Muscle layer of colon (tissue), 2 donors: ENCODE data around the gene OR1I1.

Source experiments
- H3K27ac ChIP-seq: one replicate; pipeline ENCODE4 v1.7.0; 2013; ENCODE audit warnings: low read depth, mild to moderate bottlenecking, low read length, moderate library complexity
- H3K27me3 ChIP-seq, 2 donors: one replicate each; pipeline ENCODE4 v1.7.0; 2013; ENCODE audit warnings: low read length in 2 of 2, mild to moderate bottlenecking in 2 of 2; ENCODE audit not compliant: insufficient read depth in 2 of 2, control insufficient read depth in 1 of 2
- H3K36me3 ChIP-seq: one replicate; pipeline ENCODE4 v1.7.0; 2013; ENCODE audit warnings: mild to moderate bottlenecking, low read length; ENCODE audit not compliant: insufficient read depth
- H3K4me1 ChIP-seq: one replicate; pipeline ENCODE4 v1.7.0; 2013; ENCODE audit warnings: mild to moderate bottlenecking, low read length; ENCODE audit not compliant: insufficient read depth
- H3K4me3 ChIP-seq, 2 donors: one replicate each; pipeline ENCODE4 v1.7.0; 2013; ENCODE audit warnings: low read length in 2 of 2, low read depth in 1 of 2, mild to moderate bottlenecking in 1 of 2, moderate library complexity in 1 of 2
- H3K9ac ChIP-seq: one replicate; pipeline ENCODE4 v1.7.0; 2013; ENCODE audit warnings: low read length
- H3K9me3 ChIP-seq: one replicate; pipeline ENCODE4 v1.7.0; 2013; ENCODE audit warnings: mild to moderate bottlenecking, low read length
- donor health status: abdominal sarcoma.
- donor health status: Adenocarcinoma of cecum.

The OR1I1 gene

DNA sequence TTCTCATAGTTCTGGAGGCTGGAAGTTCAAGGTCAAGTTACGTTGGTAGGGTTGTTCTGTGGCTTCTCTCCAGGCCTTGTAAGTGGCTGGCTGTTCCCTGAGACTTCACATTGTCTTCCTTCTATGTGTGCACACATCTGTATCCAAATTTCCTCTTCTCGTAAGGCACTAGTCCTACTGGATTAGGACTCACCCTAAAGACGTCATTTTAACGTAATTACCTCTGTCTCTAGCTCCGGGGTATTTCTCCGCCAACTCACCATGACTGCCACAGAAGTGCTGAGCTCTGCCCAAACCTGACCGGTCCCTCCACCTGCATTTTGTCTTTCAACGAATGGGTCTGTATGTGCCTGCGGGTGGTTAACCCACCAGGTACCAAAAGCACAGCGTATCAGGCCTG, 16.4 kb downstream of the OR1I1 start:
- H3K27me3 ChIP-seq, result no peaks in the 10 kb centered on the region
- no peak overlapping the region for H3K9ac ChIP-seq
- no peaks in the 10 kb centered on the region for H3K4me1 ChIP-seq
- H3K27ac ChIP-seq, result no peak overlapping the region
- no peak overlapping the region for H3K4me3 ChIP-seq
- H3K36me3 ChIP-seq, result no peaks in the 10 kb centered on the region
- no peaks in the 10 kb centered on the region for H3K9me3 ChIP-seq

- Histone ChIP-seq H3K4me1 (no peaks in the 10 kb centered on the region), H3K9me3 (no peaks in the 10 kb centered on the region), H3K4me3 (no peak overlapping the region), H3K9ac (no peak overlapping the region), H3K27ac (no peak overlapping the region), H3K36me3 (no peaks in the 10 kb centered on the region), H3K27me3 (no peaks in the 10 kb centered on the region)
Measured at GRCh38 chr19:15099017-15099582, 17.1 kb downstream of the OR1I1 start.

DNA sequence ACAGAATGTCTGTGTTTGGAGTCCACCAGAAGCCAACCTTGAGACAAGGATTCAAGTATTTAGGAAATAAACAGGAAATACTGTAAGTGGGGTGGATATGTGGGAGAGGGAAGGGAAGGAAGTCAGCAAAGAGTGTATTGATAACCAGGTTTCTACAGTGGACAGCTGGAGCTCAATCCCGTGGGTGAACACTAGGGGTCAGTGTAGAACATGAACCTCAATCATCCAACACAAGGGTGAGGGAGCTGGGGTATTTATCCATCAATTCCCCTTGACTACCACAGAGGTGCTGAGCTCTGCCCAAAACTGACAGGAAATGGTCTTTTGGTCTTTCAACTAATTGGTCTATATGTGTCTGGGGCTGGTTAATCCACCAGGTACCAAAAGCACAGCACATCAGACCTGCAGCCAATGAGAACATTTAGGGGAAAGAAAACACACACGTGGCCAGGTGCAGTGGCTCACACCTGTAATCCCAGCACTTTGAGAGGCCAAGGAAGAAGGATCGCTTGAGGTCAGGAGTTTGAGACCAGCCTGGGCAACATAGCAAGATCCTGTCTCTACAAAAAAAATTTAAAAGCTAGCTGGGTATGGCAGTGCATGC, 19.6 kb downstream of the OR1I1 start:
- Histone ChIP-seq H3K4me1 (peaks cover 3% of the 10 kb centered on the region), H3K27ac (no peak overlapping the region), H3K4me3 (no peak overlapping the region), H3K9me3 (no peaks in the 10 kb centered on the region), H3K27me3 (no peaks in the 10 kb centered on the region), H3K36me3 (no peaks in the 10 kb centered on the region), H3K9ac (no peak overlapping the region)

GRCh38 chr19:15104003-15104402, 22.0 kb downstream of the OR1I1 start:
- H3K4me1 ChIP-seq, result peaks cover 17% of the 10 kb centered on the region
- no peaks in the 10 kb centered on the region for H3K9me3 ChIP-seq
- H3K36me3 ChIP-seq, result no peaks in the 10 kb centered on the region
- no peaks in the 10 kb centered on the region for H3K27me3 ChIP-seq
- H3K27ac ChIP-seq, result no peak overlapping the region
- no peak overlapping the region for H3K4me3 ChIP-seq
- no peak overlapping the region for H3K9ac ChIP-seq

GRCh38 chr19:15104411-15104810, 22.4 kb downstream of the OR1I1 start:
- Histone ChIP-seq H3K9me3 (no peaks in the 10 kb centered on the region), H3K36me3 (no peaks in the 10 kb centered on the region), H3K4me3 (no peak overlapping the region), H3K9ac (no peak overlapping the region), H3K27ac (no peak overlapping the region), H3K27me3 (no peaks in the 10 kb centered on the region), H3K4me1 (peaks cover 17% of the 10 kb centered on the region)

- Histone ChIP-seq H3K36me3 (peaks cover 2% of the 10 kb centered on the region), H3K27me3 (no peaks in the 10 kb centered on the region), H3K9ac (no peak overlapping the region), H3K4me3 (no peak overlapping the region), H3K4me1 (peaks cover 17% of the 10 kb centered on the region), H3K27ac (no peak overlapping the region), H3K9me3 (no peaks in the 10 kb centered on the region)
Measured at GRCh38 chr19:15105044-15105443, 23.0 kb downstream of the OR1I1 start.

DNA sequence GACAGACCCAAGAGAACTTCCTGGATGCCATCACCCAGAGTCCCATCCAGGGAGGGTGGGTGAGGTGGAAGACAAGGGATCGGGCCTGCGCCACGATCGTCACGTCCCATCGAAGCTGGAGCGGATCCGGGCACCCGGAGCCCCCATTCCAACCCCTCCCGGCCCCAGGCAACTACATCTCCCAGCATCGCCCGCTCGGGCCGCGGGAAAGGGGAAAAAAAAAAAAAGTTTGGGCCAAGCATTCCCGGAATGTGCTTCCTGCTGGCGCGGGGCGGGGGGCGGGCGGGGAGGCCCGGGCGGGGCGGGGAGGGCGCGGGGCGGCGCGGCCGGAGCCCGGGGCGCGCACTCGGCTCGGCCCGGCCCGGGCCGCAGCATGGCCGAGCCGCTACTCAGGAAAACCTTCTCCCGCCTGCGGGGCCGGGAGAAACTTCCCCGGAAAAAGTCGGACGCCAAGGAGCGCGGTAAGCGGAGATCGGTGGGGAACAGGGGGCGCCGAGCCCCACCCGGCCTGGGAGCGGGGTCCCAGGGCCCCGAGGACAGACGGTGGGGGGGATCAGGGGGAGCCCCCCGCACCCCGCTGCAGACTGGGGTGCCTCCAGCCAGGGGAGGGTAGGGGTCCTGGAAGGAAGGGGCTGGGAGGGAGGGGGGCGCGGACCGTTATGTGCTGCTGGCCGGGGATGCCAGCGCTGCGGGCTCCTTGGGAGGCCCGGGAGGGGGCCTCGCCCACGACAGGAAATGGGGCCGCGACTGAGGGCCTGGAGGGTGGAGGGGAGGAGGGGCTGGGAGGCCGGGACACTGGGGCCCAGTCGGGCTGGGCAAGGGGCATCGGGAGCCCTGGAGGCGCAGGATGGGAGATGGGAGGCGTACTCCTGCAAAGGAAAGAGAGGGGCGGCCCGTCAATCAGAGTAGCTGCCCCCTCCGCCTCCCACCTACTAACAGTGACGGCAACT, 25.3 kb downstream of the OR1I1 start, which contains the start of gene SYDE1:
TSS of gene SYDE1 (plus strand) at position 341 of the 950 bp plus-strand sequence. CDS start at position 374, 33 bp downstream.
- Histone ChIP-seq H3K4me3 (peak within 1 kb of the TSS; percentile 66 to 79), H3K9ac (peak within 1 kb of the TSS; percentile 93), H3K27ac (peak within 1 kb of the TSS; percentile 92), H3K27me3 (no peaks in the 10 kb centered on the region), H3K36me3 (peaks cover 21% of the 10 kb centered on the region), H3K9me3 (no peaks in the 10 kb centered on the region), H3K4me1 (peaks cover 17% of the 10 kb centered on the region)

DNA sequence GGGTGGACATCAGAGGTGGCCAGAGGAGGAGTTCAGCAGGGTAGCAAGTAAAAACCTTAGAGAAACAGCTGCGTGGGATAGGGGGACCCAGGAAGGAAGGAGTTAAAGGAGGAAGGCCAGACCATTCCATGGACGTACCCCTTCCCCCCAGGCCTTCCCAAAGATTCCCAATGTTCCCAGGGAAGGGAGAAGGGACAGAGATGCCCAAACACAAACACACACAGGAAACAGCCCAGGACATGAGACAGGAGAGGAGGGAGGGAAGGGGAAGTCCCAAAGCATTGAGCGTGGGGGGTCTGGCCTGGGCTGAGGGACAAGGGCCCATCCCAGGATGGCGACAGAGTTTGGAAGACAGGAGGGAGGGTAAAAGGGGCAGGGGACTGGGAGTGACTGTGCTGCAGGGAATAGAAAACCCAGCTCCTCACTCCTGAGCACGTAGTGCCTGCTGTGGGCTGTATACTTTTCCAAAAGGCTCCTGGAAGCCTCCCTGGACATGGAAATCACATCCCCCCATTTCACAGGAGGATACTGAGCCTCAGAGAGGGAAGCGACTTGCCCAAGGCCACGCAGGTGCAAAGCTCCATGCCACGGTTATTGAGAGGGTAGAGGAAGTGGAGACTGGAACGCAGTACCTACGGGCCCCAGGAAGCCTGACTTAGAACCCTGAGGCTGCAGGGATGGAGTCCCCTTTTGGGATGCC, 26.3 kb downstream of the OR1I1 start:
- H3K9ac ChIP-seq, result peak overlapping the region; percentile 93
- peak overlapping the region; percentile 66 to 79 for H3K4me3 ChIP-seq
- H3K36me3 ChIP-seq, result peaks cover 26% of the 10 kb centered on the region
- H3K27ac ChIP-seq, result peak overlapping the region; percentile 92
- peaks cover 17% of the 10 kb centered on the region for H3K4me1 ChIP-seq
- H3K9me3 ChIP-seq, result no peaks in the 10 kb centered on the region
- no peaks in the 10 kb centered on the region for H3K27me3 ChIP-seq

- H3K9ac ChIP-seq, result peak overlapping the region; percentile 93
- H3K4me1 ChIP-seq, result peaks cover 17% of the 10 kb centered on the region
- peaks cover 34% of the 10 kb centered on the region for H3K36me3 ChIP-seq
- peak overlapping the region in 1 of 2 donors; percentile 79 for H3K4me3 ChIP-seq
- peak overlapping the region; percentile 92 for H3K27ac ChIP-seq
- H3K9me3 ChIP-seq, result no peaks in the 10 kb centered on the region
- H3K27me3 ChIP-seq, result no peaks in the 10 kb centered on the region
Measured at GRCh38 chr19:15108845-15109767, 27.1 kb downstream of the OR1I1 start.

DNA sequence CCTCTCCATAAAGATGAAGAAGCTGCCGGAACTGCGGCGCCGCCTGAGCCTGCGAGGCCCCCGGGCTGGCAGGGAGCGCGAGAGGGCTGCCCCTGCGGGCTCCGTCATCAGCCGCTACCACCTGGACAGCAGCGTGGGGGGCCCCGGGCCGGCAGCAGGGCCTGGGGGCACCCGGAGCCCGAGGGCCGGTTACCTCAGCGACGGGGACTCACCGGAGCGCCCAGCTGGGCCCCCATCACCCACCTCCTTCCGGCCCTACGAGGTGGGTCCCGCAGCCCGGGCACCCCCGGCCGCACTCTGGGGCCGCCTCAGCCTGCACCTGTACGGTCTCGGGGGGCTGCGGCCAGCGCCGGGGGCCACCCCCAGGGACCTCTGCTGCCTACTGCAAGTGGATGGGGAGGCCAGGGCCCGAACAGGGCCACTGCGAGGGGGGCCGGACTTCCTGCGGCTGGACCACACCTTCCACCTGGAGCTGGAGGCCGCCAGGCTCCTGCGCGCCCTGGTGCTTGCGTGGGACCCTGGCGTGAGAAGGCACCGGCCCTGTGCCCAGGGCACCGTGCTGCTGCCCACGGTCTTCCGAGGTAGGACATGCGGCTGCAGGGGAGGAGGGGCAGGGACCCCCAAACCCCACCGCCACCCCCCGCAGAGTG, 27.9 kb downstream of the OR1I1 start:
- Histone ChIP-seq H3K4me3 (no peak overlapping the region), H3K27me3 (no peaks in the 10 kb centered on the region), H3K36me3 (peaks cover 42% of the 10 kb centered on the region), H3K9ac (no peak overlapping the region), H3K9me3 (no peaks in the 10 kb centered on the region), H3K27ac (no peak overlapping the region), H3K4me1 (peaks cover 21% of the 10 kb centered on the region)
